ENCODE data around the gene CLDN11. TPM values are rescaled to one million over a fixed set of nuclear protein-coding genes. Genes with fewer than 3 reads are reported as not detected.

Gene CLDN11
- total RNA-seq, 1 donor from 2014 or later, result 1.7 TPM

DNA sequence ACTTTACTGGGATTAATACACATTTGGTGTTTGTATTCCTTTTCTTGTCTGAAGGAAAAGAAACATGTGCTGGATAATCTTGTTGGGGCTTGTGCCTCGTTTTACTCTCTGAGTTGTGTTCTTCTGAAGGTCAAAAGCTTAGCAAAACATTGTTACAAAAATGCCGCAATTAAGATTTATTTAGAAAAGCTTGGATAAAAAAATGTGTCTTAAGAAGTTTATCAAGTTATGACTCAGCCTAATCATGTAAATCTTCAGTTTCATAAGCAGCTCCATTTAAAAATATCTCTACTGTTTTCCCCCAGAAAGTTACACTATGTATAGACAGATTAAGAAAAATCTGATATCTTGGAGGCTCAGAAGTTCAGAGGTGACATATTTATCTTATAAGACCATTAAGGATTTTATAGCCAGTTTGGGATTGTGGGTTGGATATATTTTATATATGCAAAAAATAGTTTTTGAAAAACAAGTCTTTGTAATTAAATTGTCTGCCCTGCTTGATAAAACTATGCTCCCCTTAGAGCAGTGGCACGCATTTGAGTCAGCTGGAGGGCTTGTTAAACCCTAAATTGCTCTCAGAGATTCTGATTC is 56.5 kb downstream of the CLDN11 start:
- peaks cover 17% of the 10 kb centered on the region for H3K4me1 Mint-ChIP-seq (ENCODE audit: low read depth)
- TF ChIP-seq, protein P1, sequence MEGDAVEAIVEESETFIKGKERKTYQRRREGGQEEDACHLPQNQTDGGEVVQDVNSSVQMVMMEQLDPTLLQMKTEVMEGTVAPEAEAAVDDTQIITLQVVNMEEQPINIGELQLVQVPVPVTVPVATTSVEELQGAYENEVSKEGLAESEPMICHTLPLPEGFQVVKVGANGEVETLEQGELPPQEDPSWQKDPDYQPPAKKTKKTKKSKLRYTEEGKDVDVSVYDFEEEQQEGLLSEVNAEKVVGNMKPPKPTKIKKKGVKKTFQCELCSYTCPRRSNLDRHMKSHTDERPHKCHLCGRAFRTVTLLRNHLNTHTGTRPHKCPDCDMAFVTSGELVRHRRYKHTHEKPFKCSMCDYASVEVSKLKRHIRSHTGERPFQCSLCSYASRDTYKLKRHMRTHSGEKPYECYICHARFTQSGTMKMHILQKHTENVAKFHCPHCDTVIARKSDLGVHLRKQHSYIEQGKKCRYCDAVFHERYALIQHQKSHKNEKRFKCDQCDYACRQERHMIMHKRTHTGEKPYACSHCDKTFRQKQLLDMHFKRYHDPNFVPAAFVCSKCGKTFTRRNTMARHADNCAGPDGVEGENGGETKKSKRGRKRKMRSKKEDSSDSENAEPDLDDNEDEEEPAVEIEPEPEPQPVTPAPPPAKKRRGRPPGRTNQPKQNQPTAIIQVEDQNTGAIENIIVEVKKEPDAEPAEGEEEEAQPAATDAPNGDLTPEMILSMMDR (IDR thresholded peaks at IDR 0.05; ENCODE audit: unreplicated experiment), result no peak
- H3K4me3 Mint-ChIP-seq (ENCODE audit: low read depth), result no peak overlapping the region
- no peaks in the 10 kb centered on the region for H3K36me3 Mint-ChIP-seq (ENCODE audit: insufficient read depth)
- no peak for DNase-seq (ENCODE audit: low spot score, unreplicated experiment)
- no peaks in the 10 kb centered on the region for H3K9me3 Mint-ChIP-seq (ENCODE audit: low read depth)
- H3K27me3 Mint-ChIP-seq, result peaks cover 16% of the 10 kb centered on the region
- no peak overlapping the region for H3K27ac Mint-ChIP-seq

GRCh38 chr3:170476291-170476690 is 57.6 kb downstream of the CLDN11 start:
- H3K9me3 Mint-ChIP-seq (ENCODE audit: low read depth), result no peaks in the 10 kb centered on the region
- no peak for DNase-seq (ENCODE audit: low spot score, unreplicated experiment)
- H3K4me1 Mint-ChIP-seq (ENCODE audit: low read depth), result peaks cover 7% of the 10 kb centered on the region
- TF ChIP-seq, protein P1 (IDR thresholded peaks at IDR 0.05; ENCODE audit: unreplicated experiment), result no peak
- H3K27me3 Mint-ChIP-seq, result peaks cover 16% of the 10 kb centered on the region
- no peak overlapping the region for H3K4me3 Mint-ChIP-seq (ENCODE audit: low read depth)
- no peak overlapping the region for H3K27ac Mint-ChIP-seq
- no peaks in the 10 kb centered on the region for H3K36me3 Mint-ChIP-seq (ENCODE audit: insufficient read depth)

DNA sequence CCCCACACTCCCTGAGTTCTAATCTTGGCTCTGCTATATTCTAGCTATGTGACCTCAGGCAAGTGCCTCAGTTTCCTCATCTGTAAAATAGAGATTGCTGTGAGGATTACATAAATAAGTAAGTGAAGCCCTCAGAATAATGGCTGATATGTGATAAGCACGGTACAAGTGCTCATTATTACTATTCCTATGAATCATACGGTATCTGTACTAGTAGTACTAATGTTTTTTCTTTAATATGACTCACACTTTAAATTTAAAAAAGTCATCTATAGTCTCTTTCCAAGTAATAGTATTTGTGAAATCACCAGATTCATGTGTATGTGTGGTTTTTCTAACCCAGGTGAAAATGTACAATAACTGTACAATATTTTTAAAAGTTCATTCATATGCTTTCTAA is 58.7 kb downstream of the CLDN11 start:
- no peak overlapping the region for H3K27ac Mint-ChIP-seq
- no peak for DNase-seq (ENCODE audit: low spot score, unreplicated experiment)
- peaks cover 16% of the 10 kb centered on the region for H3K27me3 Mint-ChIP-seq
- H3K9me3 Mint-ChIP-seq (ENCODE audit: low read depth), result no peaks in the 10 kb centered on the region
- no peaks in the 10 kb centered on the region for H3K36me3 Mint-ChIP-seq (ENCODE audit: insufficient read depth)
- H3K4me1 Mint-ChIP-seq (ENCODE audit: low read depth), result peaks cover 10% of the 10 kb centered on the region
- TF ChIP-seq, protein P1 (IDR thresholded peaks at IDR 0.05; ENCODE audit: unreplicated experiment), result no peak
- H3K4me3 Mint-ChIP-seq (ENCODE audit: low read depth), result no peak overlapping the region

GRCh38 chr3:170480111-170480510 is 61.4 kb downstream of the CLDN11 start:
- Mint-ChIP-seq H3K27me3 (peaks cover 5% of the 10 kb centered on the region), H3K27ac (no peak overlapping the region), H3K36me3 (ENCODE audit: insufficient read depth) (no peaks in the 10 kb centered on the region), H3K4me3 (ENCODE audit: low read depth) (no peak overlapping the region), H3K4me1 (ENCODE audit: low read depth) (peaks cover 12% of the 10 kb centered on the region), H3K9me3 (ENCODE audit: low read depth) (no peaks in the 10 kb centered on the region)
- TF ChIP-seq, protein P1 (IDR thresholded peaks at IDR 0.05; ENCODE audit: unreplicated experiment), result no peak
- no peak for DNase-seq (ENCODE audit: low spot score, unreplicated experiment)

DNA sequence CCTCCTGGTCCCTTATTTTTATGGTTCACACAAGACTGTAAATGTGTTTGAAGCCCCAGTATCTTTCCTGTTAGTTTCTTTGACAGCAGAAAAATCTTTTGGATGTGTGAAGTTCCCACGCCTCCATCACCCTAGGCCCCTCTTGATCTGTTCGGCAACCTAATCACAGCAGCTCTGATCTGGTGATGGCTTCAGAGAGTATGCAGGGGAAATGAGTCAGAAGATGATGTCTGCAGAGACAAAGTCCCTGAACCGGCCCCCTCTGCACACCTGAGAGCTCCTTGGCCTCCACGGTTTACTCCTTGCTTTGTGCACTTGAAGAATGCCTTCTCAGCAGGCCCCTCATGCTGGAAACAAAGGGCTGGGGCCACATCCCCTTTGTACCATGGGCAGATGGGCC is 63.5 kb downstream of the CLDN11 start:
- Mint-ChIP-seq H3K4me1 (ENCODE audit: low read depth) (peaks cover 4% of the 10 kb centered on the region), H3K27me3 (peaks cover 9% of the 10 kb centered on the region), H3K9me3 (ENCODE audit: low read depth) (no peaks in the 10 kb centered on the region), H3K27ac (no peak overlapping the region), H3K4me3 (ENCODE audit: low read depth) (no peak overlapping the region), H3K36me3 (ENCODE audit: insufficient read depth) (no peaks in the 10 kb centered on the region)
- DNase-seq (ENCODE audit: low spot score, unreplicated experiment), result no peak
- TF ChIP-seq, protein P1 (IDR thresholded peaks at IDR 0.05; ENCODE audit: unreplicated experiment), result no peak
